Dendritic cell treated with granulocyte-macrophage colony-stimulating factor and Interleukin-4, amounts not matched to agents 40 ng/mL and 50 ng/mL, for 4 days (primary cell): Measurements from ENCODE around the gene PUSL1.
A peak's percentile ranks its signal among the peaks of the same experiment; 100 is the strongest.

Source experiments
- H3K27ac Mint-ChIP-seq: one replicate; pipeline ENCODE4 v1.8.0; 2022; ENCODE audit warnings: mild to moderate bottlenecking, mixed read lengths
- H3K27me3 Mint-ChIP-seq: one replicate; pipeline ENCODE4 v1.8.0; 2022; ENCODE audit warnings: mild to moderate bottlenecking, mixed read lengths
- H3K36me3 Mint-ChIP-seq: one replicate; pipeline ENCODE4 v1.8.0; 2022; ENCODE audit warnings: low read depth, mixed read lengths
- H3K4me1 Mint-ChIP-seq: one replicate; pipeline ENCODE4 v1.8.0; 2022; ENCODE audit warnings: low read depth, mixed read lengths
- H3K4me3 Mint-ChIP-seq: one replicate; pipeline ENCODE4 v1.8.0; 2022; ENCODE audit warnings: mild to moderate bottlenecking, moderate library complexity, mixed read lengths
- H3K9me3 Mint-ChIP-seq: one replicate; pipeline ENCODE4 v1.8.0; 2022; ENCODE audit warnings: mixed read lengths
- intact Hi-C: fragments of 100-400 bp; cut with micrococcal nuclease; formaldehyde crosslinking; loops from one replicate; pipeline ENCODE4 v1.15.0; 2022

PUSL1 gene

DNA sequence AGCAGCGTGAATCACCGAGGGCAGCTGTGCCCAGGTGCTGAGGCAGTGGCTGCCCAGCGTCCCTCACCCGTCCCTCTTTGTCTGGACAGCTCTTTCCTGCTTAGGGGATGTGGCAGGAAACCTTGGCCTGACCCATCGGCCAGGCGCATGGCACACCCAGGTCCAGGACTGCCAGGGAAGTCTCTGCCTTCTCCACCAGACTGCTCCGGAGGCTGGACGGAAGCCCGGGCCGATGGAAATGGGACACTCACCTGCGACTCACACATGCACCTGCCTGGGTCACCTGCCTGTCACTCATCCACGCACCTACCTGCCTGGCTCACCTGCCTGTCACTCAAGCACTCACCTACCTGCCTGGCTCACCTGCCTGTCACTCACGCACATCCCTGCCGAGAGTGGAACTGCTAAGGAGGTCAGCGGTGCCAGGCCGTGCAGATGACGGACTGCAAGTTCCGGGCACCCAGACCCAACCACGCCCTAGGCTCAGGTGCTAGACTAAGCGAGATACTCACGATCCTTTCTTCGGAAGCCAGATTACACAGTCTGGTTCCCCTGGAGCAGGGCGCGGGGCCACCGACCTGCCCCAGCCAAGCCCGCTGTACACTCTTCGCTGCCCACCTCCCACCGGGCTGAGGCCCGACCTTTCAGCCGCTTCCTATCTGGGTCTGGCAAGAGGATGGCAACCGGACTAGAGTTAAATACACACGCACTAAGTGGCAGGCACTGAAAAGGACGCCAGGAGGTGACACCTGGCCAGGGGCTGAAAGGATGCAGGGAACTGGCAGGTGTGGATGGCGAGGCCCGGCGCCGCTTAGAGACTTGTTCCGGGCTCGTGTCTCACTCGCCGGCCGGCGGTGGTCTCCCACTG lies 35.8 kb upstream of the PUSL1 start:
- intact Hi-C loops, result no loop called here
- Mint-ChIP-seq H3K27ac (peak overlapping the region; percentile 84), H3K9me3 (no peaks in the 10 kb centered on the region), H3K36me3 (peaks cover 59% of the 10 kb centered on the region), H3K4me3 (peak overlapping the region; percentile 86), H3K27me3 (no peaks in the 10 kb centered on the region), H3K4me1 (peaks cover 44% of the 10 kb centered on the region)

DNA sequence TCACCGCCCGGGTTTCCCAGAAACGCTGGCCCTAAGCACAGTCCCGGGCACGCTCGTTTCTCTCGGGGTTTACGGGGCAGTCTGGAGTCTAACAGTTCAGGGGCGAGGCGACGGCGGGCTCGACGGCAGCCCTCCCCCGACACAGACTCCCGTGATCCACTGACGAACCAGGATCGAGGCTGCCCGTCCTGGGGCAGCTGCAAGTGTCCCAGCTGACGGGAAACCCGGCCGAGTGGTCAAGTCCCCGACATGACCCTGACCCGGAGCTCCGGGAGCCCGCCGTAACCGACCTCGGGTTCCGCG lies 35.2 kb upstream of the PUSL1 start:
- Mint-ChIP-seq H3K27me3 (no peaks in the 10 kb centered on the region), H3K4me1 (peaks cover 44% of the 10 kb centered on the region), H3K4me3 (peak overlapping the region; percentile 86), H3K36me3 (peaks cover 53% of the 10 kb centered on the region), H3K27ac (peak overlapping the region; percentile 84), H3K9me3 (no peaks in the 10 kb centered on the region)
- intact Hi-C loops, result no loop called here

DNA sequence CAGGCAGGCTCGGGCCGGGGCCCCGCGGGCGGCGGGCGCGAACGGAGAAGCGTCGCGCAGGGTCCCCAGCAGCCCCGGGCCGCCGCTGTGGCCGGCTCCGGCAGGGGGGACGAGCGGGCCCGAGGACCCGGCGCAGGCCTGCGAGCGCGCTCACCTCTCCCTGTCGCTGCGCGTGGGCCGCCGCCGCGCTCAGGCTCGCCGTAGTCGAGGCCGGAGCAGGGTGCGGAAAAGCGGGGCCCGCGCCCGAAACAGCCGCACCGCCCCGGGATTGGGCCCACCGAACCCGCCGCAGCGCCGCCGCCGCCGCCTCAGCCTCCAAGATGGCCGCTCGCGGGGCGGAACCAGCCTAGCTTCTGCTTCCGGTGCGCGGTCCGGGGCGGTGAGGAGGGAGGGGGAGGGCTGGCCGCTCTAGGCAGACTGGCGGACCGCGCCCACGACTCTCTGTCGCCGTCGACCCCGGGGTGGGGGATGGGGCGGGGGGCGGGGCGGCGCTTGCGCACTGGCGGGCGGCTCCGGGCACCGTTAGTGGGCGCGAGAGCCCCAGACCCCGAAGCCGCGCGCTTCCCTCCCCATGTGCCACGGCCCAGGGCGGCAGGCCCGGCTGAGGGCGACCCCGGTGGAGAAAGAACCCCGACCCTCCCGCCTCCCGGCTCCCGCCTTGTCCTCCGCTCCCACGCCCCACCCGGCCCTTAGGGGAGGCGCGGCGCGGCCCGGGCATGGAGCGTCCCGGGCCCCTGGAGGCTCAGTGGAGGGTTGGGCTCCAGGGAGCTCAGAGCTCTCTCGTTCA lies 34.7 kb upstream of the PUSL1 start, which contains the start of gene UBE2J2:
UBE2J2 (minus strand) TSS at position 343 of the 787 bp plus-strand sequence. CDS start 5,862 bp downstream, outside the sequence.
- intact Hi-C loops, result no loop called here
- Mint-ChIP-seq H3K27ac (peak within 1 kb of the TSS; percentile 84), H3K4me1 (peaks cover 44% of the 10 kb centered on the region)

DNA sequence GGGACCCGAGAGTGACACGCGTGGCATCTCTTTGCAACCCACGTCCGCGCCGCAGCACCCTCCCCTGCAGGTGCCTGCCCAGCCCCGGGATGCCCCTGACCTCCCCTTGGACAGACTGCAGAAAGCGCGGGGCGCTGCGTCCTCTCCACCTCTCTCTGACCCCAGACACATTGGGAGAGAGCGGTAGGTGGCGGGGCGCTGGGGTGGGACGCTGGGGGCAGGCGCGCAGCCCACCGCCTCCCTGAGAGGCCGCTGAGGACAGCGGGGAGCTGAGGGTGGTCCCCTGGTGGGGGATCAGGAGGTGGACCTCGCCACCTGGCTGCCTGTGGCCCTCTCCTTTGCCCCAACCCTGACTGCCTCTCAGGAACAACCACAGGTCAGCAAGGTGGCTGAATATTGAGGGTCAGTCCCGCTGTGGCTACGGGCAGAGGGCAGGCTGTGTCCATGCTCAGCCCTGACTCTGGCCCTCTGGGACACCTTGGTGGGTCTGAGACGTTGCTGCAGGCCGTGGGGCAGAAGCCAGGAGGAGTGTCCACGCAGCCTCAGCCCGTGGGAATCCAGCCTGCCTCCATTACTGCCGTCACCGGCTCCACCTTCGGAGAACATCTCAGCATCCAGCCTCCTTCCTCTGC lies 34.0 kb upstream of the PUSL1 start:
- Mint-ChIP-seq H3K27me3 (no peaks in the 10 kb centered on the region), H3K4me3 (peak overlapping the region; percentile 72), H3K4me1 (peaks cover 44% of the 10 kb centered on the region), H3K9me3 (no peaks in the 10 kb centered on the region), H3K27ac (peak overlapping the region; percentile 84), H3K36me3 (peaks cover 42% of the 10 kb centered on the region)
- intact Hi-C loops, result no loop called here

More for the DNA sequence above, 34.7 kb upstream of the PUSL1 start, which contains the start of gene UBE2J2:
- no peaks in the 10 kb centered on the region for H3K9me3 Mint-ChIP-seq
- peaks cover 48% of the 10 kb centered on the region for H3K36me3 Mint-ChIP-seq
- peak within 1 kb of the TSS; percentile 86 for H3K4me3 Mint-ChIP-seq
- H3K27me3 Mint-ChIP-seq, result no peaks in the 10 kb centered on the region

DNA sequence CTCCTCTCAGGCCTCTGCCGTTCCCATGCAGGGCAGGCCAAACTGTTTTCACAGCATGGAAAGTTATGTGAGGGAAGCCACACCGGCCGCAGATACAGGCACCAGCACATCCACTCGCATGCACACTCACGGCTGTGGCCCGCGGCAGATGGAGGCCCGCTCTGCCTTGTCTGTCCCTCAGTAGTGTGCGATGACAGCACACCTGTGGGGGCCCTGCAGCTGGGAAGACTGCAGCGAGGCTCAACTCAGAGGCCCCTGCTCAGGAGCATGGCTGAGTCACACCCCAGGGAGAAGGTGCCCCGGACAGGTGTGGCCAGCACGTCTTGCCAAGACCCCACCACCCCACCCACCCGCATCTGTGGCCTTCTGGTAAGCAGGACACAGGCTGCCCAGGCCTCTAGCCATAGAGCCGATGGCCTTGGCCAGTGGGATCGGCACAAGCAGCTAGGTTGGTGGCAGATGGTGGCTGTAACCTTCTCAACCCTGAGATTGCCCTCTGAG lies 33.4 kb upstream of the PUSL1 start:
- peak overlapping the region; percentile 84 for H3K27ac Mint-ChIP-seq
- no peaks in the 10 kb centered on the region for H3K27me3 Mint-ChIP-seq
- peaks cover 39% of the 10 kb centered on the region for H3K4me1 Mint-ChIP-seq
- H3K4me3 Mint-ChIP-seq, result peak overlapping the region; percentile 72
- no peaks in the 10 kb centered on the region for H3K9me3 Mint-ChIP-seq
- intact Hi-C loops, result no loop called here
- peaks cover 37% of the 10 kb centered on the region for H3K36me3 Mint-ChIP-seq

DNA sequence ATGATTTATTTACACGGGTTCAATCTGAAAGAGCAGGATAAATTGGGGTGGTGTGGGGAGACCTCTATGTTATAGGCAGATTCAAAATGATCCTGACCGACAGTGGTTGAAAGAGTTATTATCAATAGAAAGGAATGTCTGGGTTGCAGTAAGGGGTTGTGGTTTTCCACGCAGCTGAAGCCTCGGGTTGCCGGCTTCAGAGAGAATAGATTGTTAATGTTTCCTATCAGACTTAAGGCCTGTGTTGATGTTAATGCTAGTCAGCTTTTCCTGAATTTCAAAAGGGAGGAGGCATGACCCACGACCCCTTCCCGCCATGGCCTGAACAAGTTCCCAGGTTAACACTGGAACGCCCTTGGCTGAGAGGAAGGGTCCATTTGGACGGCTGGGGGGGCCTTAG lies 32.6 kb upstream of the PUSL1 start:
- no peak overlapping the region for H3K4me3 Mint-ChIP-seq
- H3K4me1 Mint-ChIP-seq, result peaks cover 30% of the 10 kb centered on the region
- intact Hi-C loops, result no loop called here
- H3K27ac Mint-ChIP-seq, result no peak overlapping the region
- no peaks in the 10 kb centered on the region for H3K27me3 Mint-ChIP-seq
- H3K36me3 Mint-ChIP-seq, result peaks cover 28% of the 10 kb centered on the region
- no peaks in the 10 kb centered on the region for H3K9me3 Mint-ChIP-seq

DNA sequence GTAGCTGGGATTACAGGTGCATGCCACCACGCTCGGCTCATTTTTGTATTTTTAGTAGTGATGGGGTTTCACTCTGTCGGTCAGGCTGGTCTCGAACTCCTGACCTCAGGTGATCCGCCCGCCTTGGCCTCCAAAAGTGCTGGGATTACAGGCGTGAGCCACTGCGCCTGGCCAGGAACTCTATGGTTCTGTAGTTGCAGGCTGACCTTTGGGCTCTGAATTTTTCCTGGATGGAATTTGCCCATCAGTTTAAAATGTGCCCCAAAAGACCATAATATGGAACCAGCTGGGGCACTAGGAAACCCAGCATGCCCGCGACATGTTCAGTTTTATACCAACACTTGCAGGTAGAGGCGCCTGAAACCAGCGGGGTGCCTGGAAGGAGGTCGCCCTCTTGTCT lies 29.8 kb upstream of the PUSL1 start:
- intact Hi-C loops, result no loop called here
- peaks cover 16% of the 10 kb centered on the region for H3K4me1 Mint-ChIP-seq
- H3K36me3 Mint-ChIP-seq, result peaks cover under 1% of the 10 kb centered on the region
- H3K4me3 Mint-ChIP-seq, result no peak overlapping the region
- H3K27ac Mint-ChIP-seq, result no peak overlapping the region
- H3K9me3 Mint-ChIP-seq, result no peaks in the 10 kb centered on the region
- H3K27me3 Mint-ChIP-seq, result peaks cover 2% of the 10 kb centered on the region

DNA sequence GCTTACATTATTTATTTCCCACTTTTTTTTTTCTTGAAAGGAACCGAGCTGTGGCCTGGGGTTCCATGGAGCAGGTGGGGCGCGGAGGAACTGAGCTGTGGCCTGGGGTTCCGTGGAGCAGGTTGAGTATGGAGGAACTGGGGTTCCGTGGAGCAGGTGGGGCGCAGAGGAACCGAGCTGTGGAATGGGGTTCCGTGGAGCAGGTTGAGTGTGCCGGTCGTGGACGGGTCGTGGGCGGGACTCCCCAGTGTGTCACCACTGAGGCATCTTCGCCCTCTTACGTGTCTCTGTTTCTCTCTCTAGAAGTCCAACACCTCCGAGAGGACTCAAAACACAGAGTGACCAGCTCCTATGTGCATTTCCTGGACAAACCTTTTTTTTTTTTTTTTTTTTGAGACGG lies 29.4 kb upstream of the PUSL1 start:
- intact Hi-C loops, result no loop called here
- no peak overlapping the region for H3K4me3 Mint-ChIP-seq
- H3K27ac Mint-ChIP-seq, result no peak overlapping the region
- no peaks in the 10 kb centered on the region for H3K9me3 Mint-ChIP-seq
- H3K4me1 Mint-ChIP-seq, result peaks cover 16% of the 10 kb centered on the region
- H3K27me3 Mint-ChIP-seq, result peaks cover 2% of the 10 kb centered on the region
- H3K36me3 Mint-ChIP-seq, result no peaks in the 10 kb centered on the region

DNA sequence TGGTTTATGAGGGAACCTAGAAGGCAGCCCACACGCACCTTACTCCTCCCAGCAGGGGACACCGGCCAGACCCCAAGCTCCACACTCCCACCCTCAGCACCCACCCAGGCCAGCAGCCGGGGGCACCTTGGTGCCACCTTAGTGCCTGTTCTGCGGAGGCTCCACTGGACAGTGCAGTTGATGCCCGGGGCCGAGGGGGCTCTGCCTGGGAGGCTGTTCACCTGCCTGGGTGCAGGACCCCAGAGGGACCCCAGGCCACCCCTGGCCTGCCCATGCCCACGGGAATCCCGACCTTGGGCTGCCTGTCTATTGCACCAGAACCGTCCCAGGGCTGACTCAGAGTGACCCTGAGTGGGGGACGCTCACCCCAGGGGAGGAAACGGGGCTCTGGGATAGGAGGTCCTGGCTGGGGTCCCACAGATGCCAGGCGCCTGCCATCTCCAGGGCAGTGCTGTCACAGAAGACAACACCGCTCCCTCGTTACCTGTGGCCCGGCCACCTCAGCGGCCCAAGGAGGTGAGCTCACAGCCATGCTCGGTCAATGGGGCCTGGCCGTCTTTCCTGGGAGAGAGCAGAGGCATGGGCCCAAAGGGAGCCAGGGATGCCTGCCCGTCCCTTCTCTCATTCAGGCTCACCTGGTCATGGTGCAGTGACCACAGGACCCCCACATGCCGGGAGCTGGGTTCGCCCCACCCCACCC lies 27.5 kb upstream of the PUSL1 start:
- no peak overlapping the region for H3K27ac Mint-ChIP-seq
- H3K27me3 Mint-ChIP-seq, result peaks cover 3% of the 10 kb centered on the region
- H3K4me3 Mint-ChIP-seq, result no peak overlapping the region
- H3K4me1 Mint-ChIP-seq, result peaks cover 7% of the 10 kb centered on the region
- no peaks in the 10 kb centered on the region for H3K36me3 Mint-ChIP-seq
- intact Hi-C loops, result no loop called here
- H3K9me3 Mint-ChIP-seq, result no peaks in the 10 kb centered on the region

DNA sequence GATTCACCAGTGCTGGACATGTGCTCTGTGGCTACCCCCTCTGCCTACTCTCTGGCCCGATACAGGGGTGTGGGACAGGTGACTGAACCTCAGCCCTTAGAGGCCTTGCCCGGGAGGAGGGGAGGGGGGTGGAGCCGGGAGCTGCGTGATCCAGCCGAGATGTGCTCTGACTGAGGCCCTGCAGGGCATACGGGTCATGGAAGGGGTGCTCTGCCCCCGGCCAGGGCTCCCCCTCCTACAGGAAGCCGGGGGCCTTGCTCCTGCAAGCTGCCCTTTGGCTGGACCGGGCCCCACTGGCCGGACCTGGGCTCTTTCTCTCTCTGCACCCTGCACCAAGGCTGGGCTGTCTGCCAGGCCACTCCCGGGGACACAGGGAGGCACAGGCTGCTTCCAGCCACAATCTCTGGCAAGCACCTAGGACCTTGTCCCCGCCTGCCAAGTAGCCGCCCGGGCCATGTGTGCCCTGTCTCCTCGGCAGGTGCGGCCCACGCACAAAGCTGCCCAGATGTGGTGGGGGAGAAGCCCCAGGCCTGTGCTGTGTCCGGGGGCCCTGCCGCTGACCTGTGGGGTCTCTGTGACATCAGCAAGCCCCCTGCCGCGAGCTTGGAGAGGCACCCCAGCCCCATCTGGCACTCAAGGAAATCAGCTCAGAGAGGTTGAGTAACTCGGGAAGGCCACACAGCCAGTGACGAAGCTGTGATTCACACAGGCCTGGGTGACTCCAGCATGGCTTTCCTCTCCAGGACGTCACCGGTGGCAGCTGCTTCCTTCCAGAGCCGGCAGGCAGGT lies 26.7 kb upstream of the PUSL1 start:
- Mint-ChIP-seq H3K36me3 (no peaks in the 10 kb centered on the region), H3K27ac (no peak overlapping the region), H3K27me3 (peaks cover 3% of the 10 kb centered on the region), H3K4me3 (no peak overlapping the region), H3K9me3 (no peaks in the 10 kb centered on the region), H3K4me1 (peaks cover 7% of the 10 kb centered on the region)
- intact Hi-C loops, result no loop called here

DNA sequence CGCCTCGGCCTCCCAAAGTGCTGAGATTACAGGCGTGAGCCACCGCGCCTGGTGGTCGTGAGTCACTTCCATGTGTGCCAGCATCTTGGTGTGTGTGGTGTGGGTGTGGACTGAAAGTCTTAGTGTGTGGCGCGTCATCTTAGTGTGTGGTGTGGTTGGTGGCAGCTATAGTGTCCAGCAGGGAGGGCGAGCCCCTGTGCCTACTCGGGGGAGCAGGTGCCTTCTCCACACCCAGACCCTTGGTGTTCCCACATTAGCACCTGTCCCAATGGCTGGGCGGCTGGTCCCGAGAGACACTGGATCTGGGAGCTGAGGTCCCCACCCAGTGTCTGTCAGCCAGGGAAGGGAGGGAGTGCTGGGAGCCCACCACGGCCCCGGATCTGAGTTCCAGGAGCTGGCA lies 25.4 kb upstream of the PUSL1 start:
- Mint-ChIP-seq H3K36me3 (no peaks in the 10 kb centered on the region), H3K27me3 (peaks cover 3% of the 10 kb centered on the region), H3K4me1 (peaks cover 7% of the 10 kb centered on the region), H3K9me3 (peaks cover 1% of the 10 kb centered on the region), H3K4me3 (no peak overlapping the region), H3K27ac (no peak overlapping the region)
- intact Hi-C loops, result no loop called here

DNA sequence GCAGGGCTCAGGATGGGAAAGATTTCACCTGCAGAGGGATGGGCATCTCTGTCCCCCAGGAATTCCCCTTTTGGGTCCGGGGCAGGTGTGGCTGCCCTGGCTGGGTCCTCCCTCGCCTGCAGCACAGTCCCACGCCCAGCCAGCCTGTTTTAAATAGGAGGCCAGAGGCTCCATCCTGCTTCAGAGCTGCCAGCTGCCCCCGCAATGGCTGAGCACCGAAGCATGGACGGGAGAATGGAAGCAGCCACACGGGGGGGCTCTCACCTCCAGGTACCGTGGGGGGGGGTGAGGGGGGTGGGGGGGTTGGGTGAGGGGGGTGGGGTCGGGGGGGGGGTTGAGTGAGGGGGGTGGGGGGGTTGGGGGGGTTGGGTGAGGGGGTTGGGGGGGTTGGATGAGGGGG lies 24.6 kb upstream of the PUSL1 start:
- intact Hi-C loops, result no loop called here
- Mint-ChIP-seq H3K27me3 (peaks cover 3% of the 10 kb centered on the region), H3K9me3 (peaks cover 9% of the 10 kb centered on the region), H3K4me3 (no peak overlapping the region), H3K36me3 (no peaks in the 10 kb centered on the region), H3K27ac (no peak overlapping the region), H3K4me1 (peaks cover 7% of the 10 kb centered on the region)
